GM19467 (cell line): ENCODE measurements around the gene IL17REL.

Experiments used
- ATAC-seq: cut with Tn5 transposase; IDR thresholded peaks from one replicate; pipeline ENCODE4 v1.9.1; 2021; ENCODE audit warnings: mild to moderate bottlenecking, moderate library complexity; ENCODE audit not compliant: unreplicated experiment

Gene IL17REL

DNA sequence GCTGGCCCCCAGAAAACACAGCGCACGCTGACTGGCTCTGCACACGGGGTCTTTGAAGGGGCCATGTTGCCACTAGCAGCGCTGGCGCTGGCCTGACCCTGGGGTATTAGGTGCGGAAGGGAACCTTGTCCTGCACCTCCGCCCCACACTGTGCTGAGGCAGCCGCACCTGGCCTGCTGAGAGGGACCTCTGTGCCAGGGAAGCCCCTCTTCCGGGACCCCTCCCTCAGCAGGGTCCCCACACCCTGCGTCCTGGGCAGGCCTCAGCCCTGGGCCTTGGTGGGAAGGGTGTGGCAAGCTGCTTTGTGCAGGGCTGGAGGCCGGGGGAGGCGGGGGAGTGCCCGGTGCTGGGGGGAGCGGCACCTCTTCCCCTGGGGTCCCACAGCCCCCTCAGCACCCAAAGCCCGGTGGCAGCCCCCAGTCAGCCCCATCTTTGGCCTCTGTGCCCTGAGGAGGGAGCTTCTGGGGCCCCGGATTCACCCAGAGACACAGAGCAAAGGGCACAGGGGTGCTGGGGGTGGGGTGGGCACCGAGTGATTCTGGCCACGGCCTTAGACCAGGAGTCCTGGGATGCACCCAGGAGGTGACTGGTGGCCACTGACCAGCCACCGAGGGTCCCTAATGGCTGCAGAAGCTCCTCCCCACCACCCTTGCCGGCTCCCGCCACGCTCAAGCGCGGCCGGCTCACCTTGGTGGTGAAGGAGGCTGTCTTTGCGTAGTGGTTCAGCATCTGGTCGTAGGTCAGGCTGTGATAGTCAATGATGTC, 34.1 kb upstream of the IL17REL start:
- ATAC-seq: no peak

DNA sequence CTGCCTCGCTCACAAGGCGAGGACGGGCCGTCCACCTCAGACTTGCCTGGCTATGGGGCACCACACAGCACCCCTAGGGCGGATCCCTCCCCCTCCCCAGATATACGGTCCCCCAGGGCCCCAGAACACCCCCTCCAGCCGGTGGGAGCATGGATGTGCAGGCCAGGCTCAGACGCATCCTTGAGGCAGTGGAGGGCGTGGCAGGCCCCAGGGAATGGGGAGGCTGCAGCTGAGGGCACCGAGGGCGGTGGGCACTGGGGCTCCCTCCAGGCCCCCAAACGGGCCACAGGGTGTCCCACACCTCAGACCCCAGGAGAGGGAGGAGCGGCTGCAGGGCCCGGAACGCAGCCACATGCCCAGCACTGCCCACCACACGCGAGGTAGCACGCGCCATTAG, 33.5 kb upstream of the IL17REL start:
- ATAC-seq: no peak

DNA sequence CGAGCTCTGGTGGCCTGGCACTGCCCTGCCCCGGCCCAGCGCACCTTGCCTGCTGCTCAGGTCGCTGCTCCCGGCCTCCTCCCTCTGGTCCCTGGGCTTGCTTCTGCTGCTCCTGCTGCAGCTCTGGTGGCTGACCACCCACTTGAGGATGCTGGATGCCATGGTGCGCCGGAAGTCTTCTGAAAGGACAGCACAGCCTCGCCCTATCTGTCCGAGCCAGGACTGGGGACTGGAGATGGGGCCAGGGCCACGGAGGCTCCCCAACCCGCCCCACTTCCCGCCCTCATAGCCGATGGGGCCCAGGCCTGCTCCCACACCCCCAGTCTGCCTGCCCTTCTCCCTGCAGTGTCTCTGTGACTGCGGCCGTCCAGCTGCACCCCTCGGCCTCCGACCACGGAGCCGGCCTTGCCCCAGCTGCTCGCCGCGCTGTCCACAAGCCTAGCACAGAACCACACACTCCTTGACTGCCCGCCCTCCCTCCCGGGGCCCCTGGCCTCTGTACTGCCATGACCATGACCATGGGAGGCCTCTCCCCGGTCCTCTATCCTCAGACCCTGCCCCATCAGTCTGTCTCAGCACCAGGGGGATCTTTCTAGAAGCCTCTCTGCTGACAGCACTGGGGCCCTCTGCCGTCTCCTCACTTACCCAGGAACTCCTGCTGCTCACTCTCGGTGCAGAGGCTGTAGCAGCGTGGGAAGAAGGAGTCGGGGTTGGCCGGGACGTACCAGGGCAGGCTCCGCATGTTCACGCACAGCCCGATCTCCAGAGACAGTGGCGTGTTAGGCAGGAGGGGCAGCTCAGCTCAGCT, 32.9 kb upstream of the IL17REL start:
- ATAC-seq: no peak

DNA sequence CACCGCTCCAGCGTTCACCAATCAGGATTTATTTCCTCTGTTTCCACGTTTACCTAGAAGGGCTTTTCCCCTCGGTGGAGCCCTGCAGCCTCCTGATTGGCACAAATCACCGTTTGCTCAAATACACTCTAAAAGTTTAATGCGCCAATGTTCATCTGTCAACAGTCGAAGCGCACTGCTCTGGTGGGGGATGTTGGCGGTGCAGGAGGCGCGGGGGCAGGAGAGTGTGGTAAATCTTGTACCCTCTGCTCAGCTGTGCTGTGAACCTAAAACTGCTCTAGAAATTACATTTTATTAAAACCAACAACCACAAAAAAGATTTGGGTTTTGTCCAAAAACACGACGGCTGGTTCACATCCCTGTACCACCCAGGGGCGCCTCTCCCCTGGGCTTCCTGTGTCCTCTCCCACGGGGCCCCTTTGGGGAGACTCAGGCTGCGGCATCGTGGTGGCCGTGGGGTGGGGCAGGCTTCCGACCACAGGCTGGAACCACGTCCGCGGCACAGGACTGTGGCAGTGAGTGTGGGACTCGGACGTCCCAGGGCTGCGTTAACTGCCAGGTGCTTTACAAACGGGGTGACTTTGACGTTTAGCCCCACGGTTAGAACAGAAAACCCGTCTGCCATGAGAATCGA, 32.0 kb upstream of the IL17REL start:
- no peak for ATAC-seq

DNA sequence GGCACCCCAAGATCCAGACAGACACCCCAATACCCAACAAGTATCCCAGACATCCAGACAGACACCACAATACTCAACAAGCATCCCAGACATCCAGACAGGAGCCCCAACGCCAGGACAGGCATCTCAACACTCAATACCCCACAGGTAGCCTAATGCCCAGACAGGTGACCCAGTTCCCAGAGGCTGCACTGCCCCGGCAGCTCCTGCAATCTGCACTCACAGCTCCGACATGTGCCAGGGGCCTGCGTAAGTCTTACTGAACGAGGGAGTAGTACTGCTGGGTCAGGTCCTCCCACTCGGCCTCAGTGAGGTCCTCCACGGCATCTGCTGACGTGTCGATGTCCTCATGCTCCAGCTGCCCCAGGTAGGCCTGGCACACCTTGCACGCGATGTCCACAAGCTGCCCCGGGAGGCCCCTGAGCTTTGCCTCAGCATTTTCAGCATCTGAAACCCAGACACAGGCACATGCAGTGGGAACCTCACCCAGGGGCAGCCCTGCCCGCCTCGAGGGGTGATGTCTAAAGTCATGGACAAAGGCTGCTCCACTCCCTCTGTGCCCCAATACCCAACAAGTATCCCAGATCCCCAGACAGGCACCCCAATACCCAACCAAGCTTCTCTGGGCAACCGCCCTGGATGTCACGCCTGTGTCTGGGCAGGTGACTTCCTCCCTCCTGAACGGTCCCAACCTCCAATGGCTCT, 28.9 kb upstream of the IL17REL start:
- ATAC-seq: no peak

DNA sequence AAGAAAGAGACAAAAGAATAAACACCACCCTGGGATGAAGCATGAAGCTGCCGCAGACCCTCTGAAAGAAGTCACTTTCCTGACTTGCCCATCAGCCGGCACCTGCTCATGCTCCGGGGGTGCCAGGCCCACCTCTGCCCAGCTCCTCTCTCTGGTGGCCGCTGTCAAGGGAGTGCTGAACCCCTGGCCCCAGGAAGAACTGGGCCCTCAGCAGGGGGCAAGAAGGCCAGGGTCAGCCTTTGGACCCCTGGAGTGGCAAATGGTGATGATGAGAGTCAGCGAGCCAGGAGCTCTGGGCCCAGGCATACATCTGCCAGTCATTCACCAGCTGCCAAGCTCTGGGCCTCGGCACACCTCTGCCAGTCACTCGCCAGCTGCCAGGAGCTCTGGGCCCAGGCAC, 28.2 kb upstream of the IL17REL start:
- ATAC-seq: no peak

DNA sequence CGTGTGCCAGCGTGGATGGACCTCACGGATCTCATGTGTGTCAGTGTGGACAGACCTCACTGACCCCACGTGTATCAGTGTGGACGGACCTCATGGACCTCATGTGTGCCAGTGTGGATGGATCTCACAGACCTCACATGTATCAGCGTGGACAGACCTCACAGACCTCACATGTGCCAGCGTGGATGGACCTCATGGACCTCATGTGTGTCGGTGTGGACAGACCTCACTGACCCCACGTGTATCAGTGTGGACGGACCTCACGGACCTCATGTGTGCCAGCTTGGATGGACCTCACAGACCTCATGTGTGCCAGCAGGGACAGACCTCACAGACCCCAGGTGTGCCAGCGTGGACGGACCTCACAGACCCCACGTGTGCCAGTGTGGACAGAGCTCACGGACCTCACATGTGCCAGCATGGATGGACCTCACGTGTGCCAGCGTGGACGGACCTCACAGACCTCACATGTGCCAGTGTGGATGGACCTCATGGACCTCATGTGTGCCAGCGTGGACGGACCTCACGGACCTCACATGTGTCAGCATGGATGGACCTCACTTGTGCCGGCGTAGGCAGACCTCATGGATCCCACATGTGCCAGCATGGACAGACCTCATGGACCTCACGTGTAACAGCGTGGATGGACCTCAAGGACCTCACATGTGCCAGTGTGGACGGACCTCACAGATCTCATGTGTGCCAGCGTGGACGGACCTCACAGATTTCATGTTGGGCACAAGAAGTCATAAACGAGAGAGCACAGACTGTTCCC, 27.3 kb upstream of the IL17REL start:
- ATAC-seq: no peak

DNA sequence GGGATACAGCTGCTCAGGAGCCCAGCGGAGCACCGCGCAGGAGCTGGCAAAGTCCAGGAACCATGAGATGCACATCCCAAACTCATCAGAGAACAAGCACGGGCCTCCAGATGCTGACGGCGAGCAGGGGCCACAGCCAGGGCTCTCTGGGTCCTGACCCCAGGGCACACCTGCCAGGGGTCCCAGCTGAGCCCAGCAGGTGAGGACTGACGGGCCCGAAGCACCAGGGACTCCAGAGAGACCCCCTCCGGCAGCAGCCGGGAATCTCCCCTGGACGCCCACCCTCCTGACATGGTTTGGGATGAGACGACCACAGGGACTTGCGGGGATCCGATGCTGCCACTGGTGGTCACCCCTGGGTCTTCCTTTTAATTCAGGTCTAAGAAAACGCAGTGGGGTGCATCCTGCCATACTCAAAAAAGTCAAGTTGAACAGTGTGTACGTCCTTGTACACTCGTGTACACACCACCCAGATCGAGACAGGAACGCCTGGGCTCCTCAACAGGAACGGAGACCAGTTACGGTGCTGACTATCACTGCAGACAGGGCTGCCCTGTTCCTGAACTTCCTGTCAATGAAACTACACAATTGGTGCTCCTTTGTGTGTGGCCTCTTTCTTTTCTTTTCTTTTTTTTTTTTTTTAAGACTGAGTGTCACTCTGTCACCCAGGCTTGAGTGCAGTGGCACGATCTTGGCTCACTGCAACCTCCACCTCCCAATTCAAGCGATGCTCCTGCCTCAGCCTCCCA, 23.6 kb upstream of the IL17REL start:
- ATAC-seq: no peak

DNA sequence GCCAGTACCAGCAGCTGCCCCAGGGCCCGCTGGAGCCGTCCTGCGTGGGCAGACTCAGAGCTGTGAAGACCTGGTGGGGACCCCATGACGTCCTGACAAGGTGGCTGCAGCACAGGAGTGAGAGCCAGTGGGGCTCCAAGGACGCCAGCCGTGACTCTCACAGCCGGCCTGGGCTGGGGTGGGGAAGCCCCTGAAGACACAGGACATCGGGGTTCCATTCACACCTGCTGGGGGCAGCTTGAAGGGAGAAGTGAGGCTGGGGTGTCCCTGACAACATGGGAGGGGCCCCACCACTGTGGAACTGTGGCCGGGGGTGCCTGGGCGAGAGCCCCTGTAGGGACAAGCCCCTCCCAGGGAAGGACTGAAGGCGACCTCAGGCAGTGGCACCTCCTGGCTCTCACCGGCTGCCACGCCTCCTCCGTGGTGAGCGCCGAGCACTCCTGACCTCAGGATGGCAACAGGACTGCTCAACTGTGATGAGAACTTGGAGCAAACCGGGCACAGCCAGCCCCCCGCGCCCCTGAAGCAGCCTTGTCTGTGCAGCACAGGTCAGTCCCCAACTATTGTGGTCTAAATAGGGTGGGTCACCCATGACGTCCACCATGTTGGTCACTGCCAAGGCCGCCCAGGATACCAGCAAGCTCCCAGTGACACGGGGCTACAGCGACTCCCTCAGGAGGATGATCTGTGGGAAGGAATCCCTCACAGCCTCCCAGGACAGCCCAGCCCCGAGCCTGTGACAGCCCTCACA, 22.7 kb upstream of the IL17REL start:
- ATAC-seq: no peak

DNA sequence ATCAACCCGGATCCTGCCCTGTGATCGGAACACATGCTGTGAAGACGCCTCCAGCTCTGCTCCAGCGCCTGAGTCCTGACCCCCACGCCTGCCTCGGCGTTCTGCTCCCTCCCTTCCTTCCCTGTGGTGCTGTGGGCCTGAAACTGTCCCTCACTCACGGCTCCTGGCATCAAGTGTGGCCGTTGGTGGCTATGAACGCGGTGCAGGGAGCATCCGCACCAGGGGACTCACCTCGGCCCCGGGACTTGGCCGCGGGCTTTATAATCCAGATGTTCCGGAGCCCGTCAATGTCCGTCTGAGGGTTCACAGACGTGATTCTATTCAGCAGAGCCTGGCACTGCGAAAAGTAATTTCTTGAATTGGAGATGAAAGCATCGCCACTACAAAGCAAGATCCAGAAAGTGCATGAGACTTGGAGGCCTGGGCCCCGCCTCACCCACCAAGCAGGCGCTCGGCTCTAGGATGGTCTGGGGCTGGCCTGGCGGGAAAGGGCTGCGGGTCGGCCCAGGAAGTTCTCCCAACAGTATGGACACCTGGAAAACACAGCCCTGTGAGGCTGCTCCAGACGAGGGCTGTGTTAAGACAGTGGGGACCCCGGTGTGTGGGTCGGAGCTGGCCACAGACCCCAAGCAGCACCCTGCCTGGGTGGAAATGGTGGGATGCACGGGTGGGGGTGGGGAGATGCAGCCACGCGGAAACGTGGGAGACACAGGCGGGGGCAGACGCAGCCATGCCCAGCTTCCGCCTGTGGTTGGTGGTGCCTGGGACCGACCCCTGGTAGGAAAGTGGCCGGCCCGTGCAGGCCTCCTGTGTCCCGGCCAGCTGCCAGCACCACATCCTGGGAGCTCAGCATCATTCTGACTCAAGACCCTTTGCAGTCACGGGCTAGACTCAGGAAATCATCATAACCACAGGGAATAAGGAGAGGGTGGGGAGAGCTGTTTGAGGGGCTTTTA, 21.8 kb upstream of the IL17REL start:
- ATAC-seq: no peak

DNA sequence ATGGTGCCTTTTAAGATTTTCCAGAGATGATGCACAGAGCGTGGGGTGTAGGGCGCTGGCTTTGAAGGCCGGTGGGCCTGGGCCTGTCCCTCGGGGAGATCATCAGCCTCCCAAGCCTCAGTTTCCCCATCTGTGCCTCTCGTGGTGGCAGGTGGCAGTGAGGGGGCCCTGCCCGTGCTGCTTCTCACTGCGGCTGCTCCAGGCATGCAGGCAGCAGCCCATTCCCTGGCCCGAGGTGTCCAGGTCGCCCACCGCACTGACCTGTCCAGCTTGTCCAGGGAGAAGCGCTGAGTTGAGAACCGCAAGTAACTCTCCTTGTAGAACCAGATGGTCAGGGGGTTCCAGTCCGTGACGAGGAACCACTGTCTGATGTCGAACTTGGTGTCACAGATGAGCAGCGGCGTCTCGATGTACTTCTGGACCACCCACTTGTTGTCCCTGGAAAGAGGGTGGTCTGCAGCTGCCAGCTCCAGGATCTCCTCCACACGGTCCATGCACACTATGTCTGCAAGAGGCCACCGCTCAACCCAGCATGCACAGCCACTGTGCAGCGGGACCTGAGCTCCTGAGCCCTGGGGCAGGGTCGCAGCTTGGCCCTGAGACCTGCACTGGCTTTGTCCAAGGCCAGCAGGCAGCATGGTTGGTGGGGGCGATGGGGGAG, 20.5 kb upstream of the IL17REL start:
- no peak for ATAC-seq

DNA sequence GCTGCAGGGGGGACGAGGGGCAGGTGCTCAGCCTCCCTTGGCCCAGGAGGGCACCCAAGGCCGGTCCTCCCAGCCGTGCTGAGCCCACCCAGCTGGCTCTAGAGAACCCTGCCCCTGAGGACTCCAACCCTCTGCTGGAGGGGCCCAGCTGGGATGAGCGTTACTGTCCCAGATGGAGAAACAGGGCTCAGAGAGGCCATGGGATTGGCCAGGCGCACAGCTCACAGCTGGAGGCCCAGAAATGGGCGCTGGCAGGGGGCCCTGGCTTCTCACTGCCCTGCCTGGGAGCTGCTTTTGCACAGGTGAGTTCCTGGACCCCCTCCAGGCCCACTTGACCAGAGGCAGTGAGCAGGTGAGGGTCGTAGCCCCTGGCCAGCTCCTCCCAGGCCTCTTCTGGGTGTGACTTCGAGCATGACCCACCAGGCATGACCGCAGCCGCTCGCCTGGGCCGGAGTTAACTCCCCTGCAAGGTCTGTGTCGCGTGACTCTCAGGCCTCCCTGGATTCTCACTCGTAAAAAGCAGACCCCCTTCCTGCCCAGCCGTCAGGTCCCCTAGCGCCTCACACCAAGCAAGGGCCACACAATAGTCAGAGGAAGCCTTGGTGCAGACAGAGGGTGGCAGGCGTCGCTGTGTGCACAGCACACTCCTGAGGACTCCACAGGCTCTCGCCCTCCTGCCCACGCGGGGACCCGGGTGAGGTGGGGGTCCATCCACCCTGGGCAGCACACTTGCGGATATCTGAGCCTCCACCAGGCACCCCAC, 19.7 kb upstream of the IL17REL start:
- no peak for ATAC-seq

DNA sequence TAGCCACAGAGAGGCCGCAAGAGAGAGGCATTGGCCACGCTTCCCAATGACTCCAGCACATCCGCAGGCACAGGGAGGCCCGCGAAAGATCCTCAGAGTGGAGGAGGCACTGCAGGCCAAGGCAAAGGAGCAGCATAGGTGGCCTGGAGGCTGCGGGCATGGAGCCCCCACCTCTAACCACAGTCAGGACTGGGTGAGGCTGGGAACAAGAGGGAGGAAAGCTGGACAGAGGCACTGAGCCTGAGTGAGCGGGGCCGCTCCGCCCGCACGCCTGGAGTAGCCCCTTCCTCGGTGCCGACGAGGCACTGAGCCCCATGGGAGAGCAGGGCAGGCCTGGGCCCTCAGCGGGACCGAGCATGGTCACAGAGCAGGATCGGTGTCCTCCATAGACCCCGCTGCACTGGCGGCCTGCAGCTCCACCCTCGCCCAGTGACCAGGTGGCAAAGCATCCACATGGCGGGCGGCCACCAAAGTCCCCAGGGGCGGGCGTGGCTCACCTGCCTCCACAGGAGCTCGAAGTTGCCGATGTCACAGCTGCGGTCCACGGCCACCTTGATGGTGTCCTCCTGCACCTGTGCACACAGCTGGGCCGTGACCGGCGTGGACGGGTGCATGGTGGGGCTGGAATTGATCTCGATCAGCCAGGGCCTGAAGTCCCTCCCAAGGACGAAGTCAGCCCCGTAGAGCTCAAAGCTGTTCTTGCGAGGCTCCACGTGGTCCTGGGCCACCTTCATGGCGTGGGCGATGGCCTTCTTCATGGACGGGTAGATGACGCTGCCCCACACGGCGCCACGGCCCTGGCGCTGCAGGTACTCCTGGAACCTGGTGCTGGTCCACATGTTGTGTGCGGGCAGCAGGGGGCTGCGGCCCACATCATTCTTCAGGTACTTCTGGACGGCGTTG, 18.9 kb upstream of the IL17REL start:
- ATAC-seq: no peak

DNA sequence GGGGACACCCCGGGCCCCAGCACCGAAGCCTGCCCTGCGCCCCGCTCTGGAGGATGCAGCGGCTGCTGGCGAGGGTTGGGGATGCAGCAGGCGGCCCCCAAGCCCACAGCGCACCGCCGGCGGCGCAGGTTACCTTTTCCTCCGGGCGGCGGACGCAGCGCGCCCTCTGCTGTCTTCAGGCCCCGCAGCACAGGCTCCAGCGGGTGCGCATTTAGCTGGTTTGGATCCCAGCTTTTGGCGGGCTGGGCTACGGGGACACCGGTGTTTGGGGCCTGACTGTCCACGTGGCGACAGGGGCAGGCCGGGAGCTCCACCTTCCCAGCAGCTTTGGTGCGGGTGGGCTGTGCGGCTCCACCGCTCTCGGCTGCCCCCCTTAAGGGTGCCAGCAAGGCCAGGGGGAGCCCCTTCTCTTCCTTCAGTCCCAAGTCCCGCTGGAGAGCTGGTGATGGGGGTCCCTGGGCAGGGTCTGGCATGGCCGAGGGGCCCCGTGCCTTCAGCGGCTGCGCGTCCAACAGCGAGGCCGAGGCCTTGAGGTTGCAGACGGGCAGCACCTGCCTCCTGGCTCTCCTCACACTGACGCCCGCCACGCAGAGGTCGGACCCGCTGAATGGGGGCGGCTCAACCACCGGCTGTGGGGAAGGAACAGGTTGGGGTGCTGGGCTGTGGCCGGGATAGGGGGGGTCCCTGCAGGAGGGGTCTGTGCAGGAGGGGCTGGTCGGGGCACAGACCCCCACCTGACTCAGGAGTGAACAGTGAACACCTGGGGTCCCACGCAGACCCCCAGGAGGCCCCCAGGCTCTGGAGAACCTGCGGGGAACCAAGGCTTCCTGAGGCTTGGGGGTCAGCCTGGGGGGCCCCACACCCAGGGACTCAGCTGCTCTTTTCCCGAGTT, 18.0 kb upstream of the IL17REL start:
- ATAC-seq: no peak
